OCI-LY1 (cell line): Measurements from ENCODE around the gene CTNND2.

Experiments used
- H2AFZ ChIP-seq: fragments of 200-600 bp; sonication (generic), shearing (Covaris generic); 2 replicates; pipeline ENCODE4 v1.6.0; 2014; ENCODE audit warnings: antibody characterized with exemption, mild to moderate bottlenecking, low read length
- H3F3A ChIP-seq: fragments of 200-600 bp; sonication (generic), shearing (Covaris generic); 2 replicates; pipeline ENCODE4 v1.6.0; 2014; ENCODE audit warnings: mild to moderate bottlenecking, antibody characterized with exemption, low read length, moderate library complexity; ENCODE audit not compliant: insufficient read depth
- H3K27ac ChIP-seq: fragments of 200-600 bp; sonication (generic); 2 replicates; pipeline ENCODE4 v1.5.1; 2014; ENCODE audit warnings: low read length, mixed run types, mild to moderate bottlenecking, low read depth; ENCODE audit not compliant: poor library complexity, severe bottlenecking
- H3K27me3 ChIP-seq: fragments of 200-600 bp; sonication (generic); 2 replicates; pipeline ENCODE4 v1.6.0; 2014; ENCODE audit warnings: antibody characterized with exemption, mild to moderate bottlenecking, low read length, moderate library complexity; ENCODE audit not compliant: insufficient read depth
- H3K36me3 ChIP-seq: fragments of 200-600 bp; sonication (generic); 2 replicates; pipeline ENCODE4 v1.6.1; 2014; ENCODE audit warnings: mild to moderate bottlenecking, antibody characterized with exemption, low read length, moderate library complexity, mixed read lengths; ENCODE audit not compliant: insufficient read depth
- H3K4me1 ChIP-seq: fragments of 200-600 bp; sonication (generic); 2 replicates; pipeline ENCODE4 v1.5.1; 2014; ENCODE audit warnings: mild to moderate bottlenecking, low read length, moderate library complexity; ENCODE audit not compliant: insufficient read depth, severe bottlenecking
- H3K4me2 ChIP-seq: fragments of 200-600 bp; sonication (generic), shearing (Covaris generic); 2 replicates; pipeline ENCODE4 v1.6.1; 2014; ENCODE audit warnings: low read length
- H3K4me3 ChIP-seq: fragments of 200-600 bp; sonication (generic); 2 replicates; pipeline ENCODE4 v1.5.1; 2014; ENCODE audit warnings: low read length, low read depth, mild to moderate bottlenecking, mixed read lengths; ENCODE audit not compliant: poor library complexity, severe bottlenecking
- H3K79me2 ChIP-seq: fragments of 200-600 bp; shearing (Covaris generic); 2 replicates; pipeline ENCODE4 v1.6.1; 2016; ENCODE audit warnings: mixed run types, low read length, mixed read lengths; ENCODE audit not compliant: insufficient read depth
- H3K9ac ChIP-seq: fragments of 200-600 bp; sonication (generic), shearing (Covaris generic); 2 replicates; pipeline ENCODE4 v1.6.1; 2014; ENCODE audit warnings: mild to moderate bottlenecking, low read length, mixed read lengths
- H3K9me2 ChIP-seq: fragments of 200-600 bp; sonication (generic), shearing (Covaris generic); 2 replicates; pipeline ENCODE4 v1.6.1; 2014; ENCODE audit warnings: low read depth, mild to moderate bottlenecking, low read length, mixed read lengths
- H3K9me3 ChIP-seq: fragments of 200-600 bp; shearing (Covaris generic); 2 replicates; pipeline ENCODE4 v1.6.1; 2014; ENCODE audit warnings: low read length, mixed read lengths
- H4K20me1 ChIP-seq: fragments of 200-600 bp; sonication (generic), shearing (Covaris generic); 2 replicates; pipeline ENCODE4 v1.6.0; 2016; ENCODE audit warnings: mild to moderate bottlenecking, low read length; ENCODE audit not compliant: insufficient read depth
- EZH2 ChIP-seq: fragments of 200-600 bp; sonication (generic), shearing (Covaris generic); IDR thresholded peaks from 2 replicates; pipeline ENCODE4 v1.8.0; 2017; ENCODE audit warnings: borderline replicate concordance, mixed run types, mild to moderate bottlenecking, antibody characterized with exemption, low read length, moderate library complexity, mixed read lengths
- TF ChIP-seq, protein P1 (sequence below): fragments of 200-600 bp; sonication (generic), shearing (Covaris generic); IDR thresholded peaks from 2 replicates; pipeline ENCODE4 v1.5.1; 2017; ENCODE audit warnings: mild to moderate bottlenecking, antibody characterized with exemption, low read length, moderate library complexity, mixed read lengths

Gene CTNND2

DNA sequence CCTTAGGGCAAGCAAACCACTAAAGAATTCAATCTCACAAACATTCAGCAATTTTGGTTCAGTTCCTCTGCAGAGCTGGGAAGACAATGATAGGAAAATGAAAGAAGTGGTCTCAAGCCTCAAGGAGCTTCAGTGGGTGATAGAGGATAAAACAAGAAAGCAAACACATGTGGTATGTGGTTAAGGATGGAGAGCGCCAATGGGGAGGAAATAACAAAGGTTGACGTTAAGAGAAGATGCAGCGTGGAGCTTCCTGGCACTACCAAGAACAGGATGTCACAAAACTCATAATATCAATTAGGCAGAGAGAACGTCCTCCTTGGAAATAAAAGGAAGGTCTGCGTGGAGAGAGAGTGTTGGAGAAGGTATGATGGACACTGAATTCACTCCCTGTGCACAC lies 731.8 kb downstream of the CTNND2 start:
- TF ChIP-seq EZH2, result no peak
- TF ChIP-seq, protein P1, sequence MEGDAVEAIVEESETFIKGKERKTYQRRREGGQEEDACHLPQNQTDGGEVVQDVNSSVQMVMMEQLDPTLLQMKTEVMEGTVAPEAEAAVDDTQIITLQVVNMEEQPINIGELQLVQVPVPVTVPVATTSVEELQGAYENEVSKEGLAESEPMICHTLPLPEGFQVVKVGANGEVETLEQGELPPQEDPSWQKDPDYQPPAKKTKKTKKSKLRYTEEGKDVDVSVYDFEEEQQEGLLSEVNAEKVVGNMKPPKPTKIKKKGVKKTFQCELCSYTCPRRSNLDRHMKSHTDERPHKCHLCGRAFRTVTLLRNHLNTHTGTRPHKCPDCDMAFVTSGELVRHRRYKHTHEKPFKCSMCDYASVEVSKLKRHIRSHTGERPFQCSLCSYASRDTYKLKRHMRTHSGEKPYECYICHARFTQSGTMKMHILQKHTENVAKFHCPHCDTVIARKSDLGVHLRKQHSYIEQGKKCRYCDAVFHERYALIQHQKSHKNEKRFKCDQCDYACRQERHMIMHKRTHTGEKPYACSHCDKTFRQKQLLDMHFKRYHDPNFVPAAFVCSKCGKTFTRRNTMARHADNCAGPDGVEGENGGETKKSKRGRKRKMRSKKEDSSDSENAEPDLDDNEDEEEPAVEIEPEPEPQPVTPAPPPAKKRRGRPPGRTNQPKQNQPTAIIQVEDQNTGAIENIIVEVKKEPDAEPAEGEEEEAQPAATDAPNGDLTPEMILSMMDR, result no peak
- no peaks in the 10 kb centered on the region for H3K79me2 ChIP-seq
- H2AFZ ChIP-seq, result no peak overlapping the region
- H4K20me1 ChIP-seq, result no peaks in the 10 kb centered on the region
- no peak overlapping the region for H3K4me3 ChIP-seq
- no peak overlapping the region for H3K4me2 ChIP-seq
- H3K27me3 ChIP-seq, result no peaks in the 10 kb centered on the region
- no peaks in the 10 kb centered on the region for H3K9me2 ChIP-seq
- H3K36me3 ChIP-seq, result no peaks in the 10 kb centered on the region
- H3K4me1 ChIP-seq, result no peaks in the 10 kb centered on the region
- H3K9me3 ChIP-seq, result no peaks in the 10 kb centered on the region
- H3K27ac ChIP-seq, result no peak overlapping the region
- no peaks in the 10 kb centered on the region for H3F3A ChIP-seq
- no peak overlapping the region for H3K9ac ChIP-seq

DNA sequence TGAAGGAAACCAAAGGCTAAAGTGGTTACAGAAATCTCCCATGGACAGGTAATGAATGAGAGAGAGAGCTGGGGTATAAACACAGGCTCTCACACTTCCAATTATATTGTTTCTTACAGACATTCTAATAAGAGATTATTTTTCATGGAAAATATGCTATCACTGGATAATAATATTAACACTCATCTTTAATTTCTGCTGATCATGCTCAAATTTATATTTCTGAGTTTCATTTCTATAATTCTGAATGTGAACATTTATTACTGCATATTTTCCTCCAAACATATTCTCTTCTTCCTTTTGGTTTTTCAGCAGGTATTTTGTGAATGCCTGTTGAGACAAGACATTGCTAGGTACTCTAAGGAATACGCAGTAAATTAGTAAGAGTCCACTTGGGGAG lies 733.0 kb downstream of the CTNND2 start:
- H3F3A ChIP-seq, result no peaks in the 10 kb centered on the region
- no peaks in the 10 kb centered on the region for H3K79me2 ChIP-seq
- no peak overlapping the region for H3K4me3 ChIP-seq
- no peak overlapping the region for H2AFZ ChIP-seq
- H3K36me3 ChIP-seq, result no peaks in the 10 kb centered on the region
- H4K20me1 ChIP-seq, result no peaks in the 10 kb centered on the region
- H3K9me2 ChIP-seq, result no peaks in the 10 kb centered on the region
- H3K9me3 ChIP-seq, result no peaks in the 10 kb centered on the region
- H3K4me2 ChIP-seq, result no peak overlapping the region
- no peaks in the 10 kb centered on the region for H3K27me3 ChIP-seq
- no peak overlapping the region for H3K27ac ChIP-seq
- no peaks in the 10 kb centered on the region for H3K4me1 ChIP-seq
- TF ChIP-seq, protein P1, result no peak
- TF ChIP-seq EZH2, result no peak
- H3K9ac ChIP-seq, result no peak overlapping the region

DNA sequence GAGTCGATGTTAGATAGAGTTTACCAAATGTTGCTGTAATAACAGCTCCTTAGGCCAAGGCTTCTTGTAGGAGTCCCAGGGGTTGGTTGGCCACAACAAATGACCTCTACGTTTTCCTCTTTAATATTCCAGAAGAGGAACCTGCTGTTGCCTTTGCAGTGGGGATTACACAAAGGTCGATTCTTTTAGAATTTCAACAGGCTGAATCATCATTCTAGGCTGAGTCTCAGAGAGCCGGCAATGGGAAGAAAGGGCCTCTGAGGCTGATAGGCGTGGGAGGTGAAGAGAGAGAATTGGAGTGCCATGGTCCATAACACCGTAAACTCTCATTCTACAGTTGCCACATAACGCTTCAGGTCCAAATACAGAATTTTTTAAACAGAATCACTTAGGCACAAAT lies 737.3 kb downstream of the CTNND2 start:
- Histone ChIP-seq H3K9ac (no peak overlapping the region), H3K27ac (no peak overlapping the region), H3K9me3 (no peaks in the 10 kb centered on the region), H3K4me1 (no peaks in the 10 kb centered on the region), H4K20me1 (no peaks in the 10 kb centered on the region), H2AFZ (no peak overlapping the region), H3F3A (no peaks in the 10 kb centered on the region), H3K4me3 (no peak overlapping the region), H3K4me2 (no peak overlapping the region), H3K9me2 (no peaks in the 10 kb centered on the region), H3K27me3 (no peaks in the 10 kb centered on the region), H3K79me2 (no peaks in the 10 kb centered on the region), H3K36me3 (no peaks in the 10 kb centered on the region)
- TF ChIP-seq, protein P1, result no peak
- TF ChIP-seq EZH2, result no peak
